Islet precursor cell (in vitro differentiated cells): Measurements from ENCODE around the gene WFDC6.
"Not testable (repeated sequence)": the region's sequence is repeated elsewhere in the genome, so short reads cannot be mapped to it uniquely, and the experiment has no call there.

ENCODE experiments used
- DNase-seq: peaks from one replicate; pipeline ENCODE4 v3.0.0-alpha.2; 2018

The WFDC6 gene

GRCh38 chr20:45539382-45539781, at the start of gene WFDC6:
Gene WFDC6 (minus strand): TSS chr20:45539482. CDS start chr20:45539407, 75 bp downstream.
- DNase-seq: peak; percentile 4

GRCh38 chr20:45588800-45589199, 49.5 kb upstream of the WFDC6 start:
- DNase-seq: no peak

GRCh38 chr20:45585986-45586385, 46.7 kb upstream of the WFDC6 start:
- not testable (repeated sequence) for DNase-seq

DNA sequence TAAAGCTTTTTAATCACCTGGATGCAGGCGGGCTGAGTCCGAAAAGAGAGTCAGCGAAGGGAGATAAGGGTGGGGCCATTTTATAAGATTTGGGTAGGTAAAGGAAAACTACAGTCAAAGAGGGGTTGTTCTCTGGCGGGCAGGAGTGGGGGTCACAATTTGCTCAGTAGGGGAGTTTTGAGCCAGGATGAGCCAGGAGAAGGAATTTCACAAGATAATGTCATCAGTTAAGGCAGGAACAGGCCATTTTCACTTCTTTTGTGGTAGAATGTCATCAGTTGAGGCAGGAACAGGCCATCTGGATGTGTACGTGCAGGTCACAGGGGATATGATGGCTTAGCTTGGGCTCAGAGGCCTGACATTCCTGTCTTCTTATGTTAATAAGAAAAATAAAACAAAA, 45.0 kb upstream of the WFDC6 start:
- not testable (repeated sequence) for DNase-seq

DNA sequence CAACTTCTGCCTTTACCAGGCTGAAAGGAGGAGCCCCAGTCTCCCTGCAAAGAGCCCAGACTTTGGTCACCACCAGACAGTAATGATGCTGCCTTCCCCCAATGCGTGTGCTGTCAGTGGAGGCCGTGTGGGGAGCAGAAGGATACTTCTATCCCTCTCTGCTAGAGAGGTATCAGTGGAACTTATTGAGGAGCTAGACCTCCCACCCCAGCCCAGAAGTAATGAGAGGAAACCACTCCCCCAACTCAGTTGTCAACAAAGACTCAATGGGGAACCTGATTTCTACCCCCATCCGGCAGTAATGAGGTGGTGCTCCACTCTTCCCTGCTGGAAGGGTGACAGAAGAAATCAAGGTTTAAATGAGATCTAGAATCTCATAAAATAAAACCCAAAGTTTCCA, 44.2 kb upstream of the WFDC6 start:
- no peak for DNase-seq

GRCh38 chr20:45581702-45582101, 42.4 kb upstream of the WFDC6 start:
- DNase-seq: no peak

GRCh38 chr20:45579184-45579583, 39.9 kb upstream of the WFDC6 start, which contains the start of gene WFDC8:
Gene WFDC8 (minus strand): TSS chr20:45579284. CDS start chr20:45579247, 37 bp downstream.
- no peak for DNase-seq

- DNase-seq: no peak
Measured at GRCh38 chr20:45578231-45578630, 38.9 kb upstream of the WFDC6 start.

DNA sequence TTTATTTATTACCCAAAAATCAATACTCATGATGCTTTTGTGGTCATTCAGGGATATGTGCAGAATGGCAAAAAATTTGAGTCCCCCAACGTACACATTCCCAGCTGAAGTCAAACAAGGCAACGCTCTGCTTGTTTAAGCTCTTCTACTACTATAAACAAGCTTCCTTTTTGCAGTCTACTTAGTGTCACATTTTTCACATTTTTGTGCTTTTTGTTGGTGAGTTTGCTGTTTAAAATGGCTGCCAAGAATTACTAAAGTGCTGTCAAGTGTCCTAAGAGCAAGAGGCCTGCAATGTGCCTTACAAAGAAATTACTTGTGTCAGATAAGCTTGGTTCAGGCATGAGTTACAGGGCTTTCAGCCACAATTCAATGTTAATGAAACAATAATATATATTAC, 37.7 kb upstream of the WFDC6 start:
- DNase-seq: no peak

DNA sequence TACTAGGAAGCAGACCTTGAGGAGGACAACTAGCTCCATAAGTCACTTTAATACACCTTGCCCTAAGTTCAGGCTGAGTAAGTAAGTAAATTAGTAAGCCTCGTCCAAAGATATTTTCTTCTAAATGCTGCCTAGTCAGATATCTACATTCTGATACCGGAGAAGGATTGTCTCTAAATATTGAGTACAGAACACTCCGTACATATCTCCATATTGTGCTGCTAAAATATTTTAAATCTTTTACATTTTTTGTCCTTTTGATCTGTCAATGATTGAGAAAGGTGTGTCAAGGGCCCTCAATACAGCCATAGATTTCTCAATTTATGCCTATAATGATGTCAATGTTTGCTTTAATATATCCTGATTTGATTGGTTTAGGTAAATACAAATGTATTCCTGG, 36.6 kb upstream of the WFDC6 start:
- DNase-seq: no peak

DNA sequence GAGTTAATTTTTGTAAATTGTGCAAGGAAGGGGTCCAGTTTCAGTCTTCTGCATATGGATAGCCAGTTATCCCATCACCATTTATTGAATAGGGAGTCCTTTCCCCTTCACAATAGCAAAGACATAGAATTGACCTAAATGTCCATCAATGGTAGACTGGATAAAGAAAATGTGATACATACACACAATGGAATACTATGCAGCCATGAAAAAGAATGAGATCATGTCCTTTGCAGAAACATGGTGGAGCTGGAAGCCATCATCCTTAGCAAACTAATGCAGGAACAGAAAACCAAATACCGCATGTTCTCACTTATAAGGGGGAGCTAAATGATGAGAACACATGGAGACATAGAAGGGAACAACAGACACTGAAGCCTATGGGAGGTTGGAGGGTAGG, 30.4 kb upstream of the WFDC6 start:
- DNase-seq: not testable (repeated sequence)

GRCh38 chr20:45564760-45565276, 25.5 kb upstream of the WFDC6 start:
- no peak for DNase-seq

- no peak for DNase-seq
Measured at GRCh38 chr20:45555198-45555597, 15.9 kb upstream of the WFDC6 start.

DNA sequence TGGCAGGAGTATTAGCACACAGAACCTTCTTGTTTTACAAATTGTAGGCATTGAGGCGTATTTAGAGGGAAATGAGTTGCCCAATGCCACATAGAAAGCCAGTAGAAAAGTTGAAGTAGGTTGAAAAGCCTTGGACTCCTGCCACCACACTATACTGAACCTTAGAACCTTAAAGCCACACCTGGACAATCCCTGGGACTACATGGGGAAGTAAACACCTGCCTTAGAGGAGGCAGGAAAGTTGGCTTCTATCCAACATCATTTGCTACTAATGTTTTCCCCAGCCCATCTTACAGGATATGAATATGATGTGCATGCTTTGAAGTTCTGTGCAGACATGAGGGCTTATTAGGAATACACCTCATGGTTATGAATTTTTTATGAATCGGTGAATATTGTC, 13.2 kb upstream of the WFDC6 start:
- DNase-seq: no peak

DNA sequence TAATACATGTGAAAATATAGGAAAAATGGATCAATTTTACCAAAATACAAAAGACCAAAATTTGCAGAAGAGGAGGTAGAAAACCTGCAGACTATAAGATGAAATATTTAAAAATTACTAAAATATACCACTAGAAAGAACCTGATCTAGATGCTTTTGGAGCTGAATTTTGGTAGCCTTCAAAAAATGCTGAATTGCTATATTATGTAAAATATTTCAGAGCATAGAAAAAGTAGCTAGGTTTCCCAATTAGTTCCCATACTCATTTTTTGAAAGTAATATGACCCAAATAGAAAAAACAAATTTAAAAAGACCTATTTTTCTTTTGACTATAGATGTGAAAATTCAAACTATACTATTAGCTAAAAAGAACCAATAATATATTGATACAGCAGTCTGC, 11.5 kb upstream of the WFDC6 start:
- no peak for DNase-seq

DNA sequence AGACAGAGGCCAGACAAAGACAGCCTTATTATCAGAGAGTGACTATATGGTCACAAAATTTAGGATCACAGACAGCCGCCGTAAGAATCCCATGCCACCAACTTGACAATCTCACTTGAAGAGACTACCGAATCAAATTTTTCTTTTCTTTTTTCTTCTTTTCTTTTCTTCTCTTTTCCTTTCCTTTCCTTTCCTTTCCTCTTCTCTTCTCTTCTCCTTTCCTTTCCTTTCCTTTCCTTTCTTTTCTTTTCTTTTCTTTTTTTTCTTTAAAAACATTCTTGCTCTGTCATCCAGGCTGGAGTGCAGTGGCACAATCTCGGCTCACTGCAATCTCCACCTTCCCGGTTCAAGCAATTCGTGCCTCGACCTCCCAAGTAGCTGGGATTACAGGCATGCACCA, 9.1 kb upstream of the WFDC6 start:
- no peak for DNase-seq

GRCh38 chr20:45547206-45547770, 8.0 kb upstream of the WFDC6 start, which contains the start of gene EPPIN:
Gene EPPIN (minus strand): TSS chr20:45547401. CDS start chr20:45547357, 44 bp downstream.
- no peak for DNase-seq

GRCh38 chr20:45545754-45546453, 6.6 kb upstream of the WFDC6 start:
- DNase-seq: no peak

GRCh38 chr20:45545351-45545750, 6.1 kb upstream of the WFDC6 start:
- no peak for DNase-seq

- peak; percentile 45 for DNase-seq
Measured at GRCh38 chr20:45538209-45538799, 978 bp downstream of the WFDC6 start.

GRCh38 chr20:45527294-45527693, 12.0 kb downstream of the WFDC6 start:
- DNase-seq: no peak

DNA sequence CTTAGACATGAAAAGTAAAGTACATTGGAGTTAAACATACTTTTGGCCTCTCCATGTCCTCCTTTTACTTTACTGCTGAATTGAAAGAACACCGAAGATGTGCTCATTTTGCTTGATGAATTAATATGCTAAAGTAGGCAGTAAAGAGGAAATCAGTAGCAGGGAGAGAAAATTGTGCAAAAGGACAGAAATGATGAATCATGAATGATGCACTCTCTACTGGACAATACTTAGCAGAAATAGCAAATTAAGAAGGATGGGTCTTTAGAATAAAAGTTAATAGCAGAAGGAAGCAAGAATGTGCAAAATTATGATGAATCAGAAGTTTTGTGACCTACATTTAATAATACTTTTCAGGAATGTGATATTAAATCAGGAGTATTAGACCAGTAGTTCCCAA, 15.5 kb downstream of the WFDC6 start:
- no peak for DNase-seq

- DNase-seq: peak; percentile 60
Measured at GRCh38 chr20:45518282-45518681, 21.0 kb downstream of the WFDC6 start.
